ENCODE measurements around the gene SHISA2. TPM values are rescaled to one million over a fixed set of nuclear protein-coding genes. Genes with fewer than 3 reads are reported as not detected.

SHISA2 gene
- total and polyA plus RNA-seq, 2 of the 8 experiments (the other 6 are each of a cell fraction or from before 2014, with no cell fraction given) = 10.2 to 23.8 TPM

GRCh38 chr13:26019251-26019650, 32.6 kb downstream of the SHISA2 start (continued):
- TF ChIP-seq CHD7 (IDR thresholded peaks at IDR 0.05; ENCODE audit: insufficient replicate concordance, low read length) = no peak
- no peak for TF ChIP-seq RAD21 (IDR thresholded peaks at IDR 0.05 in 1 of 2, conservative IDR thresholded peaks at IDR 0.05 in 1 of 2; ENCODE audit: low read depth in 2 of 2, low read length in 2 of 2)
- TF ChIP-seq ATF2 (IDR thresholded peaks at IDR 0.05; ENCODE audit: low read length) = no peak
- TF ChIP-seq CBX8 (IDR thresholded peaks at IDR 0.05; ENCODE audit: borderline replicate concordance, low read depth, low read length) = no peak
- no peak for TF ChIP-seq CHD1 (IDR thresholded peaks at IDR 0.05; ENCODE audit: low read depth, low read length)
- no peak for TF ChIP-seq FOSL1 (IDR thresholded peaks at IDR 0.05; ENCODE audit: insufficient read depth, low read depth, low read length)
- TF ChIP-seq TAF7 (optimal IDR thresholded peaks at IDR 0.05; ENCODE audit: borderline replicate concordance, low read depth, low read length) = no peak
- no peak for TF ChIP-seq E2F6 (IDR thresholded peaks at IDR 0.05)
- no peak for TF ChIP-seq SP2 (IDR thresholded peaks at IDR 0.05; ENCODE audit: low read length)
